HepG2 (cell line): ENCODE results near the gene GYS1. TPM values are rescaled to one million over a fixed set of nuclear protein-coding genes. Genes with fewer than 3 reads are reported as not detected.

Source experiments
- ARNTL ChIP-seq: sonication (generic); formaldehyde crosslinking; IDR thresholded peaks from 2 replicates; pipeline ENCODE4 v1.4.0; 2020; ENCODE audit warnings: mild to moderate bottlenecking, missing genetic modification reagents
- ATM ChIP-seq: fragments of 450-650 bp; IDR thresholded peaks from 2 replicates; pipeline ENCODE4 v1.7.1; 2017; ENCODE audit warnings: mild to moderate bottlenecking, borderline replicate concordance
- HDAC6 ChIP-seq: fragments of 200-600 bp; sonication (generic); IDR thresholded peaks from 2 replicates; pipeline ENCODE4 v1.7.0; 2017; ENCODE audit warnings: mild to moderate bottlenecking, antibody characterized with exemption, low read length, low read depth
- HNF4A ChIP-seq: sonication (generic); formaldehyde crosslinking; IDR thresholded peaks from 2 replicates; pipeline ENCODE4 v1.4.0; 2020; ENCODE audit warnings: missing genetic modification reagents
- IKZF4 ChIP-seq: sonication (generic); formaldehyde crosslinking; IDR thresholded peaks from 2 replicates; pipeline ENCODE4 v1.5.1; 2020; ENCODE audit warnings: borderline replicate concordance, mild to moderate bottlenecking, low read depth, missing genetic modification reagents; ENCODE audit errors: not compliant biosample characterization
- SRSF4 ChIP-seq: fragments of 200-400 bp; formaldehyde crosslinking; IDR thresholded peaks from one replicate; pipeline ENCODE4 v1.6.1; 2018; ENCODE audit warnings: mild to moderate bottlenecking, low read depth, low read length, moderate library complexity; ENCODE audit not compliant: poor library complexity, severe bottlenecking
- TAF15 ChIP-seq: fragments of 200-400 bp; formaldehyde crosslinking; IDR thresholded peaks from one replicate; pipeline ENCODE4 v1.6.1; 2018; ENCODE audit warnings: mild to moderate bottlenecking, low read depth, low read length; ENCODE audit not compliant: poor library complexity, severe bottlenecking
- TP53 ChIP-seq: sonication (generic); formaldehyde crosslinking; conservative IDR thresholded peaks from 2 replicates; pipeline ENCODE4 v1.4.0; 2020; ENCODE audit warnings: missing genetic modification reagents
- U2AF2 ChIP-seq: fragments of 200-400 bp; formaldehyde crosslinking; IDR thresholded peaks from 2 replicates; pipeline ENCODE4 v1.6.1; 2017; ENCODE audit warnings: low read depth, mild to moderate bottlenecking, low read length
- ZNF367 ChIP-seq: sonication (generic); formaldehyde crosslinking; IDR thresholded peaks from 2 replicates; pipeline ENCODE4 v1.4.0; 2020; ENCODE audit warnings: missing genetic modification reagents, borderline replicate concordance
- polyA plus RNA-seq, 8 experiments: library from polyadenylated mRNA; depleted of rRNA in 3 of 8; stranded (reverse) in 7 of 8; unstranded in 1 of 8; fragments of >200 nt; fragmentation: Illumina TruSeq in 4 of 8; extraction: Trizol in 4 of 8; gene quantifications; 2 replicates each; pipeline versions ENCODE4 v1.2.1 to v1.2.3, GENCODE V29; 2011 to 2016; ENCODE audit warnings: low read depth in 4 of 8, missing spikeins in 1 of 8, mixed read lengths in 1 of 8; ENCODE audit not compliant: insufficient read depth in 1 of 8
- total RNA-seq, 5 experiments: library from RNA; depleted of rRNA; stranded (reverse); fragments of >200 nt; fragmentation: Illumina TruSeq; extraction: Trizol; gene quantifications; 2 replicates each; pipeline ENCODE4 v1.2.3, GENCODE V29; 2016; ENCODE audit warnings: low read depth in 1 of 5
- TF ChIP-seq, protein P1 (sequence below): sonication (generic); formaldehyde crosslinking; IDR thresholded peaks from 2 replicates; pipeline ENCODE4 v1.8.1; 2023; ENCODE audit warnings: mild to moderate bottlenecking, missing genetic modification reagents
- TF ChIP-seq, protein P2 (sequence below): sonication (generic); formaldehyde crosslinking; IDR thresholded peaks from 2 replicates; pipeline ENCODE4 v1.4.0; 2020; ENCODE audit warnings: missing genetic modification reagents
- TF ChIP-seq, protein P3 (sequence below): IDR thresholded peaks from 2 replicates; pipeline ENCODE4 v1.6.1; 2016; ENCODE audit warnings: low read depth, control low read depth
- TF ChIP-seq, protein P4 (sequence below): sonication (generic); formaldehyde crosslinking; IDR thresholded peaks from 2 replicates; pipeline ENCODE4 v1.4.0; 2020; ENCODE audit warnings: missing genetic modification reagents
- TF ChIP-seq, protein P5 (sequence below): sonication (generic); formaldehyde crosslinking; IDR thresholded peaks from 2 replicates; pipeline ENCODE4 v1.9.0; 2022; ENCODE audit warnings: missing genetic modification reagents, mild to moderate bottlenecking, borderline replicate concordance

GYS1 gene
- total and polyA plus RNA-seq, 2 of the 13 experiments (the other 11 are each of a cell fraction or from before 2014, with no cell fraction given), result 18.4 to 42.1 TPM

DNA sequence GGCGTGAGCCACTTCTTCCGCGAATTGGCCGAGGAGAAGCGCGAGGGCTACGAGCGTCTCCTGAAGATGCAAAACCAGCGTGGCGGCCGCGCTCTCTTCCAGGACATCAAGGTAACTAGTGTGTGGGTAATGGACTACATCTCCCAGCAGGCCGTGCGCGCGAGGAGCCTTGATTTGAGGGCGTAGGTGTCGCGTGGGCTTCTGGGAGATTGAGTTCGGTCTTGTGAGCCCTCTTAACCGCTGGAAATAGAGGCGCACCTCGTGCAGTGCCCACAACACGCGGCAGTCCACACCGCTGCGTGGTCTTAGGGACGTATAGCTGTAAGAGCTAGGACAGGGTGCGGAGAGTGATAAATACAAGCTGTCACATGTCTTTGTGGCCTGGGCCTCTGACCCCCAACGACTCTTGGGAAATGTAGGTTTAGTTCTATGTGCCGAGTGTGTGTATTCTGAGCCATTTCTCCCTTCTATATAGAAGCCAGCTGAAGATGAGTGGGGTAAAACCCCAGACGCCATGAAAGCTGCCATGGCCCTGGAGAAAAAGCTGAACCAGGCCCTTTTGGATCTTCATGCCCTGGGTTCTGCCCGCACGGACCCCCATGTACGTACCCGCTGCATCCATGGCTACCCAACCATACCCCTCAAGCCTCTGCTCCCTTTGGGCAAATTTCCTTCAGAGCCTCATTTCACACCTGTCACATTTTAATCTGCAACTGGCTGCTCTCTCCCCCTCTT, 27.1 kb downstream of the GYS1 start (continued):
- TF ChIP-seq ARNTL, result no peak
- TF ChIP-seq, protein P1, sequence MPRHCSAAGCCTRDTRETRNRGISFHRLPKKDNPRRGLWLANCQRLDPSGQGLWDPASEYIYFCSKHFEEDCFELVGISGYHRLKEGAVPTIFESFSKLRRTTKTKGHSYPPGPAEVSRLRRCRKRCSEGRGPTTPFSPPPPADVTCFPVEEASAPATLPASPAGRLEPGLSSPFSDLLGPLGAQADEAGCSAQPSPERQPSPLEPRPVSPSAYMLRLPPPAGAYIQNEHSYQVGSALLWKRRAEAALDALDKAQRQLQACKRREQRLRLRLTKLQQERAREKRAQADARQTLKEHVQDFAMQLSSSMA, result no peak
- TF ChIP-seq ATM, result no peak
- no peak for TF ChIP-seq IKZF4 (CRISPR knock-in tag)
- no peak for TF ChIP-seq ZNF367 (CRISPR knock-in tag)
- TF ChIP-seq, protein P2, sequence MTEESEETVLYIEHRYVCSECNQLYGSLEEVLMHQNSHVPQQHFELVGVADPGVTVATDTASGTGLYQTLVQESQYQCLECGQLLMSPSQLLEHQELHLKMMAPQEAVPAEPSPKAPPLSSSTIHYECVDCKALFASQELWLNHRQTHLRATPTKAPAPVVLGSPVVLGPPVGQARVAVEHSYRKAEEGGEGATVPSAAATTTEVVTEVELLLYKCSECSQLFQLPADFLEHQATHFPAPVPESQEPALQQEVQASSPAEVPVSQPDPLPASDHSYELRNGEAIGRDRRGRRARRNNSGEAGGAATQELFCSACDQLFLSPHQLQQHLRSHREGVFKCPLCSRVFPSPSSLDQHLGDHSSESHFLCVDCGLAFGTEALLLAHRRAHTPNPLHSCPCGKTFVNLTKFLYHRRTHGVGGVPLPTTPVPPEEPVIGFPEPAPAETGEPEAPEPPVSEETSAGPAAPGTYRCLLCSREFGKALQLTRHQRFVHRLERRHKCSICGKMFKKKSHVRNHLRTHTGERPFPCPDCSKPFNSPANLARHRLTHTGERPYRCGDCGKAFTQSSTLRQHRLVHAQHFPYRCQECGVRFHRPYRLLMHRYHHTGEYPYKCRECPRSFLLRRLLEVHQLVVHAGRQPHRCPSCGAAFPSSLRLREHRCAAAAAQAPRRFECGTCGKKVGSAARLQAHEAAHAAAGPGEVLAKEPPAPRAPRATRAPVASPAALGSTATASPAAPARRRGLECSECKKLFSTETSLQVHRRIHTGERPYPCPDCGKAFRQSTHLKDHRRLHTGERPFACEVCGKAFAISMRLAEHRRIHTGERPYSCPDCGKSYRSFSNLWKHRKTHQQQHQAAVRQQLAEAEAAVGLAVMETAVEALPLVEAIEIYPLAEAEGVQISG, result 0 out of 2 replicates have a peak, but pooled peaks have one; percentile 2
- peak; percentile 65 for TF ChIP-seq SRSF4
- TF ChIP-seq, protein P3, sequence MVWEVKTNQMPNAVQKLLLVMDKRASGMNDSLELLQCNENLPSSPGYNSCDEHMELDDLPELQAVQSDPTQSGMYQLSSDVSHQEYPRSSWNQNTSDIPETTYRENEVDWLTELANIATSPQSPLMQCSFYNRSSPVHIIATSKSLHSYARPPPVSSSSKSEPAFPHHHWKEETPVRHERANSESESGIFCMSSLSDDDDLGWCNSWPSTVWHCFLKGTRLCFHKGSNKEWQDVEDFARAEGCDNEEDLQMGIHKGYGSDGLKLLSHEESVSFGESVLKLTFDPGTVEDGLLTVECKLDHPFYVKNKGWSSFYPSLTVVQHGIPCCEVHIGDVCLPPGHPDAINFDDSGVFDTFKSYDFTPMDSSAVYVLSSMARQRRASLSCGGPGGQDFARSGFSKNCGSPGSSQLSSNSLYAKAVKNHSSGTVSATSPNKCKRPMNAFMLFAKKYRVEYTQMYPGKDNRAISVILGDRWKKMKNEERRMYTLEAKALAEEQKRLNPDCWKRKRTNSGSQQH (CRISPR knock-in tag), result no peak
- TF ChIP-seq HNF4A (CRISPR knock-in tag), result no peak
- TF ChIP-seq TP53 (CRISPR knock-in tag), result no peak
- TF ChIP-seq, protein P4, sequence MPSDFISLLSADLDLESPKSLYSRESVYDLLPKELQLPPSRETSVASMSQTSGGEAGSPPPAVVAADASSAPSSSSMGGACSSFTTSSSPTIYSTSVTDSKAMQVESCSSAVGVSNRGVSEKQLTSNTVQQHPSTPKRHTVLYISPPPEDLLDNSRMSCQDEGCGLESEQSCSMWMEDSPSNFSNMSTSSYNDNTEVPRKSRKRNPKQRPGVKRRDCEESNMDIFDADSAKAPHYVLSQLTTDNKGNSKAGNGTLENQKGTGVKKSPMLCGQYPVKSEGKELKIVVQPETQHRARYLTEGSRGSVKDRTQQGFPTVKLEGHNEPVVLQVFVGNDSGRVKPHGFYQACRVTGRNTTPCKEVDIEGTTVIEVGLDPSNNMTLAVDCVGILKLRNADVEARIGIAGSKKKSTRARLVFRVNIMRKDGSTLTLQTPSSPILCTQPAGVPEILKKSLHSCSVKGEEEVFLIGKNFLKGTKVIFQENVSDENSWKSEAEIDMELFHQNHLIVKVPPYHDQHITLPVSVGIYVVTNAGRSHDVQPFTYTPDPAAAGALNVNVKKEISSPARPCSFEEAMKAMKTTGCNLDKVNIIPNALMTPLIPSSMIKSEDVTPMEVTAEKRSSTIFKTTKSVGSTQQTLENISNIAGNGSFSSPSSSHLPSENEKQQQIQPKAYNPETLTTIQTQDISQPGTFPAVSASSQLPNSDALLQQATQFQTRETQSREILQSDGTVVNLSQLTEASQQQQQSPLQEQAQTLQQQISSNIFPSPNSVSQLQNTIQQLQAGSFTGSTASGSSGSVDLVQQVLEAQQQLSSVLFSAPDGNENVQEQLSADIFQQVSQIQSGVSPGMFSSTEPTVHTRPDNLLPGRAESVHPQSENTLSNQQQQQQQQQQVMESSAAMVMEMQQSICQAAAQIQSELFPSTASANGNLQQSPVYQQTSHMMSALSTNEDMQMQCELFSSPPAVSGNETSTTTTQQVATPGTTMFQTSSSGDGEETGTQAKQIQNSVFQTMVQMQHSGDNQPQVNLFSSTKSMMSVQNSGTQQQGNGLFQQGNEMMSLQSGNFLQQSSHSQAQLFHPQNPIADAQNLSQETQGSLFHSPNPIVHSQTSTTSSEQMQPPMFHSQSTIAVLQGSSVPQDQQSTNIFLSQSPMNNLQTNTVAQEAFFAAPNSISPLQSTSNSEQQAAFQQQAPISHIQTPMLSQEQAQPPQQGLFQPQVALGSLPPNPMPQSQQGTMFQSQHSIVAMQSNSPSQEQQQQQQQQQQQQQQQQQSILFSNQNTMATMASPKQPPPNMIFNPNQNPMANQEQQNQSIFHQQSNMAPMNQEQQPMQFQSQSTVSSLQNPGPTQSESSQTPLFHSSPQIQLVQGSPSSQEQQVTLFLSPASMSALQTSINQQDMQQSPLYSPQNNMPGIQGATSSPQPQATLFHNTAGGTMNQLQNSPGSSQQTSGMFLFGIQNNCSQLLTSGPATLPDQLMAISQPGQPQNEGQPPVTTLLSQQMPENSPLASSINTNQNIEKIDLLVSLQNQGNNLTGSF, result peak; percentile 72; the same call in 1 of the 2 replicates
- TF ChIP-seq HDAC6, result no peak
- TF ChIP-seq TAF15, result no peak
- no peak for TF ChIP-seq U2AF2
- TF ChIP-seq, protein P5, sequence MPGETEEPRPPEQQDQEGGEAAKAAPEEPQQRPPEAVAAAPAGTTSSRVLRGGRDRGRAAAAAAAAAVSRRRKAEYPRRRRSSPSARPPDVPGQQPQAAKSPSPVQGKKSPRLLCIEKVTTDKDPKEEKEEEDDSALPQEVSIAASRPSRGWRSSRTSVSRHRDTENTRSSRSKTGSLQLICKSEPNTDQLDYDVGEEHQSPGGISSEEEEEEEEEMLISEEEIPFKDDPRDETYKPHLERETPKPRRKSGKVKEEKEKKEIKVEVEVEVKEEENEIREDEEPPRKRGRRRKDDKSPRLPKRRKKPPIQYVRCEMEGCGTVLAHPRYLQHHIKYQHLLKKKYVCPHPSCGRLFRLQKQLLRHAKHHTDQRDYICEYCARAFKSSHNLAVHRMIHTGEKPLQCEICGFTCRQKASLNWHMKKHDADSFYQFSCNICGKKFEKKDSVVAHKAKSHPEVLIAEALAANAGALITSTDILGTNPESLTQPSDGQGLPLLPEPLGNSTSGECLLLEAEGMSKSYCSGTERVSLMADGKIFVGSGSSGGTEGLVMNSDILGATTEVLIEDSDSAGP, result peak; percentile 61
